Mesothelial cell of epicardium (in vitro differentiated cells): ENCODE measurements around the gene IGF1R. TPM values are rescaled to one million over a fixed set of nuclear protein-coding genes. Genes with fewer than 3 reads are reported as not detected.

ENCODE experiments used
- DNase-seq, 2 experiments: peaks; one replicate each; pipeline ENCODE4 v3.0.0; 2021; ENCODE audit warnings: low spot score in 2 of 2; ENCODE audit not compliant: unreplicated experiment in 2 of 2
- H3K27ac Mint-ChIP-seq: 2 replicates; pipeline ENCODE4 v1.8.0; 2021; ENCODE audit warnings: mixed read lengths
- H3K27me3 Mint-ChIP-seq: 2 replicates; pipeline ENCODE4 v1.8.0; 2021; ENCODE audit warnings: low read depth, mixed read lengths
- H3K36me3 Mint-ChIP-seq: 2 replicates; pipeline ENCODE4 v1.8.0; 2021; ENCODE audit warnings: mixed read lengths
- H3K4me1 Mint-ChIP-seq: 2 replicates; pipeline ENCODE4 v1.8.0; 2021; ENCODE audit warnings: mixed read lengths
- H3K4me3 Mint-ChIP-seq: 2 replicates; pipeline ENCODE4 v1.8.0; 2021; ENCODE audit warnings: mild to moderate bottlenecking, moderate library complexity, mixed read lengths
- H3K9me3 Mint-ChIP-seq: 2 replicates; pipeline ENCODE4 v1.8.0; 2021; ENCODE audit warnings: mixed read lengths
- total RNA-seq: library from RNA; stranded (reverse); gene quantifications from 3 replicates; pipeline ENCODE4 v1.2.1, GENCODE V29; 2021
- TF ChIP-seq, protein P1 (sequence below): fragments of 200-600 bp; sonication (generic); IDR thresholded peaks from one replicate; pipeline ENCODE4 v1.5.0; 2021; ENCODE audit warnings: antibody characterized with exemption; ENCODE audit not compliant: unreplicated experiment

Gene IGF1R
- total RNA-seq, 1 donor from 2014 or later = 113 TPM

- Mint-ChIP-seq H3K4me1 (peaks cover 29% of the 10 kb centered on the region), H3K27me3 (no peaks in the 10 kb centered on the region), H3K4me3 (no peak overlapping the region), H3K36me3 (peaks cover 9% of the 10 kb centered on the region), H3K9me3 (no peaks in the 10 kb centered on the region), H3K27ac (peak overlapping the region; percentile 4)
- TF ChIP-seq, protein P1, sequence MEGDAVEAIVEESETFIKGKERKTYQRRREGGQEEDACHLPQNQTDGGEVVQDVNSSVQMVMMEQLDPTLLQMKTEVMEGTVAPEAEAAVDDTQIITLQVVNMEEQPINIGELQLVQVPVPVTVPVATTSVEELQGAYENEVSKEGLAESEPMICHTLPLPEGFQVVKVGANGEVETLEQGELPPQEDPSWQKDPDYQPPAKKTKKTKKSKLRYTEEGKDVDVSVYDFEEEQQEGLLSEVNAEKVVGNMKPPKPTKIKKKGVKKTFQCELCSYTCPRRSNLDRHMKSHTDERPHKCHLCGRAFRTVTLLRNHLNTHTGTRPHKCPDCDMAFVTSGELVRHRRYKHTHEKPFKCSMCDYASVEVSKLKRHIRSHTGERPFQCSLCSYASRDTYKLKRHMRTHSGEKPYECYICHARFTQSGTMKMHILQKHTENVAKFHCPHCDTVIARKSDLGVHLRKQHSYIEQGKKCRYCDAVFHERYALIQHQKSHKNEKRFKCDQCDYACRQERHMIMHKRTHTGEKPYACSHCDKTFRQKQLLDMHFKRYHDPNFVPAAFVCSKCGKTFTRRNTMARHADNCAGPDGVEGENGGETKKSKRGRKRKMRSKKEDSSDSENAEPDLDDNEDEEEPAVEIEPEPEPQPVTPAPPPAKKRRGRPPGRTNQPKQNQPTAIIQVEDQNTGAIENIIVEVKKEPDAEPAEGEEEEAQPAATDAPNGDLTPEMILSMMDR = no peak
- no peak for DNase-seq
Measured at GRCh38 chr15:98703126-98703685, 54.9 kb downstream of the IGF1R start.

- no peak overlapping the region for H3K4me3 Mint-ChIP-seq
- H3K4me1 Mint-ChIP-seq = peaks cover 14% of the 10 kb centered on the region
- H3K27me3 Mint-ChIP-seq = no peaks in the 10 kb centered on the region
- no peak for DNase-seq
- H3K36me3 Mint-ChIP-seq = peaks cover 10% of the 10 kb centered on the region
- no peak overlapping the region for H3K27ac Mint-ChIP-seq
- H3K9me3 Mint-ChIP-seq = no peaks in the 10 kb centered on the region
- TF ChIP-seq, protein P1 = no peak
Measured at GRCh38 chr15:98705070-98705469, 56.7 kb downstream of the IGF1R start.

GRCh38 chr15:98706387-98706786, 58.0 kb downstream of the IGF1R start:
- no peak overlapping the region for H3K27ac Mint-ChIP-seq
- peaks cover 1% of the 10 kb centered on the region for H3K9me3 Mint-ChIP-seq
- H3K4me3 Mint-ChIP-seq = no peak overlapping the region
- peaks cover 6% of the 10 kb centered on the region for H3K4me1 Mint-ChIP-seq
- TF ChIP-seq, protein P1 = no peak
- peaks cover 17% of the 10 kb centered on the region for H3K36me3 Mint-ChIP-seq
- DNase-seq = no peak
- no peaks in the 10 kb centered on the region for H3K27me3 Mint-ChIP-seq

GRCh38 chr15:98706986-98707385, 58.6 kb downstream of the IGF1R start:
- H3K27me3 Mint-ChIP-seq = no peaks in the 10 kb centered on the region
- TF ChIP-seq, protein P1 = no peak
- H3K4me1 Mint-ChIP-seq = peaks cover 6% of the 10 kb centered on the region
- H3K4me3 Mint-ChIP-seq = no peak overlapping the region
- no peak for DNase-seq
- H3K36me3 Mint-ChIP-seq = peaks cover 23% of the 10 kb centered on the region
- H3K9me3 Mint-ChIP-seq = peaks cover 7% of the 10 kb centered on the region
- H3K27ac Mint-ChIP-seq = no peak overlapping the region

- Mint-ChIP-seq H3K36me3 (peaks cover 27% of the 10 kb centered on the region), H3K27me3 (no peaks in the 10 kb centered on the region), H3K4me3 (no peak overlapping the region), H3K9me3 (peaks cover 11% of the 10 kb centered on the region), H3K4me1 (peaks cover 3% of the 10 kb centered on the region), H3K27ac (peak overlapping the region; percentile 32)
- TF ChIP-seq, protein P1 = no peak
- no peak for DNase-seq
Measured at GRCh38 chr15:98708037-98708590, 59.8 kb downstream of the IGF1R start.
